Kidney epithelial cell (primary cell): ENCODE measurements around the gene FBN1. TPM values are rescaled to one million over a fixed set of nuclear protein-coding genes. Genes with fewer than 3 reads are reported as not detected.

Experiments used
- DNase-seq: peaks from one replicate; pipeline ENCODE4 v3.0.0-alpha.2; 2010; ENCODE audit warnings: low read depth
- H3K27me3 ChIP-seq: 2 replicates; pipeline ENCODE4 v1.6.0; 2011; ENCODE audit warnings: low read length; ENCODE audit not compliant: control insufficient read depth, insufficient read depth
- H3K36me3 ChIP-seq: 2 replicates; pipeline ENCODE4 v1.5.1; 2011; ENCODE audit warnings: low read length; ENCODE audit not compliant: control insufficient read depth, insufficient read depth
- H3K4me3 ChIP-seq: 2 replicates; pipeline ENCODE4 v1.5.1; 2011; ENCODE audit warnings: low read depth, mild to moderate bottlenecking, control low read depth, low read length
- total RNA-seq: library from RNA; depleted of rRNA; stranded (reverse); fragments of >200 nt; gene quantifications from 2 replicates; pipeline ENCODE4 v1.2.3, GENCODE V29; 2015
- TF ChIP-seq, protein P1 (sequence below): IDR thresholded peaks from 2 replicates; pipeline ENCODE4 v1.5.1; 2011; ENCODE audit warnings: mild to moderate bottlenecking, moderate library complexity, low read length, control low read depth, inconsistent platforms; ENCODE audit not compliant: insufficient read depth, poor library complexity, severe bottlenecking

FBN1 gene
- total RNA-seq, 1 donor from 2014 or later: 35.9 TPM

DNA sequence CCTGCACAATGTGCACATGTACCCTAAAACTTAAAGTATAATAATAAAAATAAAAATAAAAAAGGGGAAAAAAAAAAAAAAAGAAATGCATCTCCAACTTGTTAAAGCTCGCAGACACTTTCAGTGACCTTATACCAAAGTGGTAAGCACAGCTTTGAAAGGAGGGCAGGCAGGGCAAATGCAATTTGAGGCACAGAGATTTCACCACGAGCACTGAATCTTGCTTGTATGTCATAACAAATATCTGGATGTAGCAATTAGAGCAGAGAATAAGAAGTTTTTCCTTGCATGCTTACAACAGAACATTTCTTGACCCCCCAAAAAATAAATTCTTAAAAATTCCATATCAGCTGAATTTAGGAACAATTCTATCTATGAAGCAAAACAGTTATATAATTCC lies 66.5 kb downstream of the FBN1 start:
- H3K4me3 ChIP-seq: no peak overlapping the region
- TF ChIP-seq, protein P1, sequence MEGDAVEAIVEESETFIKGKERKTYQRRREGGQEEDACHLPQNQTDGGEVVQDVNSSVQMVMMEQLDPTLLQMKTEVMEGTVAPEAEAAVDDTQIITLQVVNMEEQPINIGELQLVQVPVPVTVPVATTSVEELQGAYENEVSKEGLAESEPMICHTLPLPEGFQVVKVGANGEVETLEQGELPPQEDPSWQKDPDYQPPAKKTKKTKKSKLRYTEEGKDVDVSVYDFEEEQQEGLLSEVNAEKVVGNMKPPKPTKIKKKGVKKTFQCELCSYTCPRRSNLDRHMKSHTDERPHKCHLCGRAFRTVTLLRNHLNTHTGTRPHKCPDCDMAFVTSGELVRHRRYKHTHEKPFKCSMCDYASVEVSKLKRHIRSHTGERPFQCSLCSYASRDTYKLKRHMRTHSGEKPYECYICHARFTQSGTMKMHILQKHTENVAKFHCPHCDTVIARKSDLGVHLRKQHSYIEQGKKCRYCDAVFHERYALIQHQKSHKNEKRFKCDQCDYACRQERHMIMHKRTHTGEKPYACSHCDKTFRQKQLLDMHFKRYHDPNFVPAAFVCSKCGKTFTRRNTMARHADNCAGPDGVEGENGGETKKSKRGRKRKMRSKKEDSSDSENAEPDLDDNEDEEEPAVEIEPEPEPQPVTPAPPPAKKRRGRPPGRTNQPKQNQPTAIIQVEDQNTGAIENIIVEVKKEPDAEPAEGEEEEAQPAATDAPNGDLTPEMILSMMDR: no peak
- no peak for DNase-seq
- no peaks in the 10 kb centered on the region for H3K27me3 ChIP-seq
- no peaks in the 10 kb centered on the region for H3K36me3 ChIP-seq

DNA sequence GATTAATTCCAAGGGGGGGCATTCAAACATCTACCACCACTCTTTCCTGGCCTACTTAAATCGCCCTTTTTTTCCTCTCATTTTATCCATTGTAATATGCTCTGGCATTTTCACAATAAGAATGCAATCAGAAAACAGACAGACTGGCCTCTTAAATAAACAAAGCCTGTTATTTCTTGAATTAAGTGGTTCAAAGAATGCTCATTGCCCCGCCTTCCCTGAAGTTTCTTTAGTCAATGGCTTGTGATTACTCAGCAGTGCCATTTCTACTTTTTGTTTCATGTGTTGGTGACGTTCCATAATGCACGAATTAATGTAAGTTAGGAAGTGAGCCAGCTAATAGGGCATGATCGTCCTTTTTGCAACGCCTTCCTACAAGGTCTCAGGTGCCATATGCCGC lies 68.0 kb downstream of the FBN1 start:
- no peak overlapping the region for H3K4me3 ChIP-seq
- TF ChIP-seq, protein P1: no peak
- H3K36me3 ChIP-seq: no peaks in the 10 kb centered on the region
- no peaks in the 10 kb centered on the region for H3K27me3 ChIP-seq
- no peak for DNase-seq

DNA sequence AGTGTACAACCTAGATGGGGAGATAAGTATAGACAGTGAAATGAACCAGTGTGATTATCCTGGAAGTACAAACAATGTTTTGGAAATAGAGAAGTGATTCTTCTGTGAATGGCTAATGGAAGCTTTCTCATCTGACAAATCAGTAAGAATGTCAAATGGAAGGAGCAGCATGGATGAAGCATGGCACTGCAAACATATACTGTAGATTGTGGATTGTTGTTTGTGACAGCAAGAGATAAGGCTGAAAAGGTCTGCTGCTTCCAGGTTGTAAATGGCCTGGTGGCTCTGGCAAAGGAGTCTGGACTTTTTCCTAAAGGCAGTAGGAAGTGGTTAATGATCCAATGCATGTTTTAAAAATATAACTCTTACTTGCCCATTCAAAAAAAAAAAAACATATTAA lies 71.3 kb downstream of the FBN1 start:
- Histone ChIP-seq H3K36me3 (no peaks in the 10 kb centered on the region), H3K27me3 (no peaks in the 10 kb centered on the region), H3K4me3 (no peak overlapping the region)
- DNase-seq: no peak
- TF ChIP-seq, protein P1: no peak

DNA sequence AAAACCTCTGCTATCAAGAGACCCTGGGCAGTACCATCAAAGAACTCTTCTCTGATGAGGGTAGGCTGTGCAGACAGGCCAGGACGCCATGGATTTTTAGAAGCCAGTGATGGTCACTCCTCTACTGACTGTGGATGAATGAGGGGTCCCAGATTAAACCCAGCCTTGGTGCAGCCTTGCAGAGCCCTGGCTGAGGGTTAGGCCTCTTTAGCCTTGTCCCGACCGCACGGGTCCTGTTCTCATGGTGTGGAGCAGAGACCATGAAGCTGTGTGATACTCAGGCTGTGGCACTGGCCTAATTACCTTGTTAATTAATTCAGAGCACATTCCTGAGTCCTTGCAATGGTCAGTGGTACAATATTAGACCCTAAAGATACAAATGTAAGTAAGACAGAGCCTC lies 71.7 kb downstream of the FBN1 start:
- Histone ChIP-seq H3K4me3 (no peak overlapping the region), H3K27me3 (no peaks in the 10 kb centered on the region), H3K36me3 (no peaks in the 10 kb centered on the region)
- TF ChIP-seq, protein P1: no peak
- DNase-seq: no peak

DNA sequence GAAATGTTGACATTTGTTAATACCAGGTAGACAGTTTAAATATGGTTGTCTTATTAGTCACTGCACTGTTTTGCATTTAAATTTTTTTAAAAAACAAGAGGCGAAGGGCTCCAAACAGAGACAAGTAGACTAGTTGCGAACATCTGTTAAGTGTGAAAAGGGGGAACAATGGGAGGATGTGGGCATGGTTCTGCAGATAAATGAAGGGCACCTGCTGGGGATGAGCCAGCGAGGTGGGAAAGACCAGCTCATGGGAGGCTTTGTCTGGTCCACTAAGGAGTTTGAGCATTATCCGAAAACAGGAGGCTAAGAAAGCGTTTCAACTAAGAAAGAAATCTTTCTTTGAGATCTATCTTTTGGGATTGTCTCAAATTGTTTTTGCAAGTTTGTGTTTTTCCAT lies 72.7 kb downstream of the FBN1 start:
- no peak for DNase-seq
- TF ChIP-seq, protein P1: no peak
- Histone ChIP-seq H3K36me3 (no peaks in the 10 kb centered on the region), H3K27me3 (no peaks in the 10 kb centered on the region), H3K4me3 (no peak overlapping the region)

DNA sequence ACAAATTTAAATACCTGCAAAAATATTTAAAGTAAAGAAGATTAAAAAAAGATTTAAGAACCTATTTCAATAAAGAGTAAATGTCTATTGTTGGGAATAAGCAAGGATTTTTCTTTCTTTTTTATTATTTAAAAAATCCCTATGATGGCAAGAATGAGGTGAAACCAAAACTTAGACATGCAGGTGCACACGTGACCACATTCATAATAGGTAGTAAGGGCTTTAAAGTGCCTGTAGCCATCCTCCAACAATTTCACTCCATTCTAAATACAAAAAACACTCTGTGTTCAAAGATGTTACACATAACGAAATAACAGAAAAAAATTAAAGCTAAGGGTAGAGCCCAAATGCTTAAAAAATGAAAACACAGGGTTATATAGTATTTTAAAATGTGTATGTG lies 74.0 kb downstream of the FBN1 start:
- Histone ChIP-seq H3K36me3 (no peaks in the 10 kb centered on the region), H3K27me3 (no peaks in the 10 kb centered on the region), H3K4me3 (no peak overlapping the region)
- no peak for DNase-seq
- TF ChIP-seq, protein P1: no peak
